Fibroblast of pulmonary artery (primary cell): ENCODE results near the gene BRIX1.
A peak's percentile ranks its signal among the peaks of the same experiment; 100 is the strongest.

Experiments used
- DNase-seq: peaks from one replicate; pipeline ENCODE4 v3.0.0-alpha.2; 2010; ENCODE audit warnings: low read depth
- H3K4me3 ChIP-seq: replicated peaks from 2 replicates; pipeline ENCODE4 v1.5.1; 2011; ENCODE audit warnings: low read depth, mild to moderate bottlenecking, control low read depth, low read length, moderate library complexity
- CTCF ChIP-seq: IDR thresholded peaks from 2 replicates; pipeline ENCODE4 v1.5.1; 2011; ENCODE audit warnings: mild to moderate bottlenecking, control low read depth, low read length, inconsistent platforms; ENCODE audit errors: missing control alignments

Gene BRIX1

DNA sequence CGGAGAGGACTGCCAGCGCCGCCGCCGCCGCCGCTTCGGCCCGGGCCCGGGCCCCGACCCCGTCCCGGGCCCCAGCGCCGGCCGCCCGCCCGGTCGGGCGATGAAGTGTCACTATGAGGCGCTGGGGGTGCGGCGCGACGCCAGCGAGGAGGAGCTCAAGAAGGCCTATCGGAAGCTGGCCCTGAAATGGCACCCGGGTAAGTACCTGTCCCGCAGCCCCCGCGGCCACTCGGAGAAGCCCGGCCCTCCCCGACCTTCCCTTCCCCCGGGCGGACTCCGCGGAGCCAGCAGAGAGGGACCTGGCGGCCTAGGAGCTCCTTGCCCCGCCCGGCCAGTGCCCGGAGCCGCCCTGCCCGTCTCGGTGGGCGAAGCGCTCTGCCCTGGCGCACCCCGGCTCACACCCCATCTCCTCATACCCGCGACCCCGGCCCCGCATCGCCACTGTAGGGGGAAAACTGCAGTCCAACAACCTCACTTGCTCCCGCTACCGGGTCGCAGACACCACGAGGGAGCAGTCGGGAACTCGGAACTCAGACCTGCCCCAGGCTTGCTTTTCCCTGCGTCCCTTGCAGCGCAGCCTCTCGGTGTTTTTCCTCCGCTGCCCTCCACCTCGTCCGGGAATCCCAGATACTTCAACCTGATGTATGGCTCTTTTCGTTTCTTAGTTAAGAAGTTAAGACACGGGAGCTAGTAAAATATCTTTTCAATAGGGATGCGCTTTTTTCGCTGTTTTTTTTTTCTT, 14.4 kb downstream of the BRIX1 start:
- peak overlapping the region; percentile 73 for H3K4me3 ChIP-seq
- no peak for TF ChIP-seq CTCF
- peak; percentile 81 for DNase-seq

GRCh38 chr5:34930462-34930844, 14.9 kb downstream of the BRIX1 start:
- peak; percentile 25 for DNase-seq
- TF ChIP-seq CTCF: no peak

GRCh38 chr5:34930870-34931269, 15.4 kb downstream of the BRIX1 start:
- H3K4me3 ChIP-seq: peak overlapping the region; percentile 73
- no peak for TF ChIP-seq CTCF
- no peak for DNase-seq

More at GRCh38 chr5:34930462-34930844, 14.9 kb downstream of the BRIX1 start:
- H3K4me3 ChIP-seq: peak overlapping the region; percentile 73

GRCh38 chr5:34932947-34933346, 17.4 kb downstream of the BRIX1 start:
- H3K4me3 ChIP-seq: no peak overlapping the region
- DNase-seq: no peak
- TF ChIP-seq CTCF: no peak

GRCh38 chr5:34941936-34942335, 26.4 kb downstream of the BRIX1 start:
- TF ChIP-seq CTCF: no peak
- DNase-seq: no peak
- no peak overlapping the region for H3K4me3 ChIP-seq

GRCh38 chr5:34944044-34944443, 28.5 kb downstream of the BRIX1 start:
- TF ChIP-seq CTCF: no peak
- no peak overlapping the region for H3K4me3 ChIP-seq
- no peak for DNase-seq
